ENCODE results near the gene SERTM1.

The SERTM1 gene

GRCh38 chr13:36718686-36719085 is 44.9 kb downstream of the SERTM1 start:
- TF ChIP-seq CTCF (IDR thresholded peaks at IDR 0.05; ENCODE audit: low read depth, low read length) = no peak
- H3K4me3 ChIP-seq (ENCODE audit: low read depth, low read length) = no peak overlapping the region

- TF ChIP-seq CTCF (IDR thresholded peaks at IDR 0.05; ENCODE audit: low read depth, low read length) = no peak
- H3K4me3 ChIP-seq (ENCODE audit: low read depth, low read length) = no peak overlapping the region
Measured at GRCh38 chr13:36724141-36724540, 50.3 kb downstream of the SERTM1 start.

GRCh38 chr13:36725936-36726335 is 52.1 kb downstream of the SERTM1 start:
- TF ChIP-seq CTCF (IDR thresholded peaks at IDR 0.05; ENCODE audit: low read depth, low read length) = no peak
- H3K4me3 ChIP-seq (ENCODE audit: low read depth, low read length) = no peak overlapping the region

GRCh38 chr13:36728006-36728405 is 54.2 kb downstream of the SERTM1 start:
- H3K4me3 ChIP-seq (ENCODE audit: low read depth, low read length) = no peak overlapping the region
- TF ChIP-seq CTCF (IDR thresholded peaks at IDR 0.05; ENCODE audit: low read depth, low read length) = no peak

GRCh38 chr13:36736119-36736726 is 62.4 kb downstream of the SERTM1 start:
- peak; percentile 54 for TF ChIP-seq CTCF (IDR thresholded peaks at IDR 0.05; ENCODE audit: low read depth, low read length)
- H3K4me3 ChIP-seq (ENCODE audit: low read depth, low read length) = no peak overlapping the region

GRCh38 chr13:36737524-36738083 is 63.8 kb downstream of the SERTM1 start:
- no peak overlapping the region for H3K4me3 ChIP-seq (ENCODE audit: low read depth, low read length)
- no peak for TF ChIP-seq CTCF (IDR thresholded peaks at IDR 0.05; ENCODE audit: low read depth, low read length)

GRCh38 chr13:36745436-36745835 is 71.6 kb downstream of the SERTM1 start:
- TF ChIP-seq CTCF (IDR thresholded peaks at IDR 0.05; ENCODE audit: low read depth, low read length) = no peak

More at GRCh38 chr13:36745436-36745835, 71.6 kb downstream of the SERTM1 start:
- H3K4me3 ChIP-seq (ENCODE audit: low read depth, low read length) = no peak overlapping the region

Data from WI38 (cell line).